Sigmoid colon (tissue), 4 donors: ENCODE measurements around the gene ZNF462.

Source experiments
- POLR2AphosphoS5 ChIP-seq, 4 donors: sonication (generic); formaldehyde crosslinking; IDR thresholded peaks; one replicate each; pipeline ENCODE4 v1.6.1; 2017; ENCODE audit warnings: antibody characterized with exemption in 4 of 4
- TF ChIP-seq, protein P1 (sequence below), 4 experiments: fragments of 450-650 bp in 3 of 4; fragments of 200-600 bp in 1 of 4; IDR thresholded peaks; one replicate each; pipeline ENCODE4 v1.5.1; 2016 to 2019; ENCODE audit warnings: antibody characterized with exemption in 4 of 4, mild to moderate bottlenecking in 3 of 4, moderate library complexity in 2 of 4

DNA sequence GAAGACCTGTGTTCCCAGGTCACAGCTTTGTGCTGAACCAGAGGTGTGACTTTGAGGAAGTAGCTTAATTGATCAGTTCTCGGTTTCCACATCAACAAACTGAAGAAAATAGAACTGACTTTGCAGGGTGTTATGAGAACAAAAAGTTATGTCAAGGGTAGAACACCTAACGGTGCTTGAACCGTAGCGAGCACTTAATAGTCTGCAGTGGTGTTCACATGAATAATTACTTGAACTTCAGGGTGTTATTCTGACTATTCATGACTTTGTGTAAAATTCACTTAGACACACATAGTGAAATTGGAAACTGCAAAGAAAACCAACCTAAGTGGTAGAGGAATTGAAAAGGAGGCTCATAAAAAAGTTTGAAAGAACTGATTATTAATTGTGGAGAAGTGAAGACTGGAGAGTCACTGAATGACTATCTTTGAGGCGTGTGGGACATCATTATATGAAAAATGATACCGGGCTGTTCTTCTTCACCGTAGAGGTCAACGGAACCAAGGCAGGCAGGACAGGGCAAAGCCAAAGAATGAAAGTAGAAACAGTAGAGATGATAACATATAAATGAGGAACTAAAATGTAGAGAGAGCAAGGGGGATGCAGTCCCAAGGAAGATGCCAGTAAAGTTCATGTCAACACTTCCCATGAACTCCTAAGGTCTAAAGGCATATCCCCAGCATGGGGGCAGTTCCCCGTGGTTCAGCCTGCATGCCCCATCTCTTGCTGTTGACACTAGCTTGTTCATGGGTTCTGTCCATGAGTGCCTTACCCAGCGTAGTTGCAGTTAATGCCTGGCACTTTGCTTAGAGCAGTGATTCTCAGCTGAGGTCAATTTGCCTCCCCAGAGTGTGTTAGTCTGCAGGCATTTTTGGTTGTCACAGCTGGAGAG, 118.7 kb downstream of the ZNF462 start:
- TF ChIP-seq, protein P1, sequence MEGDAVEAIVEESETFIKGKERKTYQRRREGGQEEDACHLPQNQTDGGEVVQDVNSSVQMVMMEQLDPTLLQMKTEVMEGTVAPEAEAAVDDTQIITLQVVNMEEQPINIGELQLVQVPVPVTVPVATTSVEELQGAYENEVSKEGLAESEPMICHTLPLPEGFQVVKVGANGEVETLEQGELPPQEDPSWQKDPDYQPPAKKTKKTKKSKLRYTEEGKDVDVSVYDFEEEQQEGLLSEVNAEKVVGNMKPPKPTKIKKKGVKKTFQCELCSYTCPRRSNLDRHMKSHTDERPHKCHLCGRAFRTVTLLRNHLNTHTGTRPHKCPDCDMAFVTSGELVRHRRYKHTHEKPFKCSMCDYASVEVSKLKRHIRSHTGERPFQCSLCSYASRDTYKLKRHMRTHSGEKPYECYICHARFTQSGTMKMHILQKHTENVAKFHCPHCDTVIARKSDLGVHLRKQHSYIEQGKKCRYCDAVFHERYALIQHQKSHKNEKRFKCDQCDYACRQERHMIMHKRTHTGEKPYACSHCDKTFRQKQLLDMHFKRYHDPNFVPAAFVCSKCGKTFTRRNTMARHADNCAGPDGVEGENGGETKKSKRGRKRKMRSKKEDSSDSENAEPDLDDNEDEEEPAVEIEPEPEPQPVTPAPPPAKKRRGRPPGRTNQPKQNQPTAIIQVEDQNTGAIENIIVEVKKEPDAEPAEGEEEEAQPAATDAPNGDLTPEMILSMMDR (IDR thresholded peaks at IDR 0.05) = no peak
- no peak for TF ChIP-seq POLR2AphosphoS5 (IDR thresholded peaks at IDR 0.05)
